ENCODE results near the gene CA5A. TPM values are rescaled to one million over a fixed set of nuclear protein-coding genes. Genes with fewer than 3 reads are reported as not detected.

The CA5A gene
- total and polyA plus RNA-seq, 2 of the 13 experiments (the other 11 are each of a cell fraction or from before 2014, with no cell fraction given), result 66.8 to 106 TPM

DNA sequence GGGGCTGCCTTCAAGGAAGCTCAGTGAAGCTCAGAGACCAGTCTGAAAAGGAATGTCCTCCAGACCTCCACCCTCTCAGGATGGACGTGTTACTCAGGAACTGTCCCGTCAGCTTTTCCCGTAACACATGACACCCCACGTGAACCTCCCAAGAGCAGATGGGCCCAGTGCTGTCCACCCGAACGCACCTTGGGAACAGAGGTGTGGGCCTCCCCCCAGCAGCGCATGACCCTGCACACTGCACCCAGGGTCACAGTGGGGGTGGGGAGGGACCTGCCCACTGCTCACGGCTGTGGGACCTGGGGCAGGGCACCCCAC is 88.9 kb downstream of the CA5A start (continued):
- TF ChIP-seq ZNF687 (CRISPR knock-in tag; IDR thresholded peaks at IDR 0.05) (no peak; the same call in 1 of the 2 replicates), ZNF34 (CRISPR knock-in tag; IDR thresholded peaks at IDR 0.05; ENCODE audit: borderline replicate concordance) (no peak), MYC (CRISPR knock-in tag; IDR thresholded peaks at IDR 0.05; ENCODE audit: borderline replicate concordance) (peak; percentile 74; the same call in 1 of the 2 replicates)

- peak overlapping the region; percentile 98 for H3K27ac ChIP-seq (ENCODE audit: extremely low read length, insufficient read depth, low read length)
- no peak for FAIRE-seq
- peaks cover 17% of the 10 kb centered on the region; the same call in 1 of the 2 replicates for H4K20me1 ChIP-seq (ENCODE audit: insufficient read depth, low read length)
- no peak for DNase-seq (ENCODE audit: low spot score)
- ChIA-PET POLR2A (interaction anchor here (0.8 to 9.4 kb wide), 14 partner anchors 10 to 77 kb away, joined by 3 to 399 read pairs (median 5); partner anchors contain the start of gene SLC7A5), CTCF (ENCODE audit: low intra/inter-chr PET ratio, low total read pairs) (interaction anchor here (4.7 to 5.4 kb wide), 2 partner anchors 24 to 69 kb away, joined by 38 to 47 read pairs; no protein-coding TSS in a partner anchor)
- peaks cover 44 to 65% of the 10 kb centered on the region in 2 experiments for H3K36me3 ChIP-seq (replicated peaks in 1 of 2; ENCODE audit: control insufficient read depth in 1 of 2, insufficient read depth in 2 of 2, low read length in 2 of 2)
- peak overlapping the region; percentile 73 for H3K4me2 ChIP-seq (ENCODE audit: low read depth, low read length)
- in situ Hi-C loops (cut with HindIII; ENCODE audit: extremely low pct_ligation_motif_present, low pct_unique_long_range_greater_than_20kb) (no loop called here), intact Hi-C loops (cut with micrococcal nuclease; ENCODE audit: unreplicated experiment) (no loop called here)
- H3K4me1 ChIP-seq (ENCODE audit: insufficient read depth, low read length), result peaks cover 99% of the 10 kb centered on the region
- no TSS peak for BruUV-seq (replicated peaks)
- peak overlapping the region; percentile 79 for H3K9ac ChIP-seq (ENCODE audit: insufficient read depth, low read depth, low read length)
- no peak overlapping the region for H2AFZ ChIP-seq (ENCODE audit: low read length)
- WGBS (ENCODE audit: low lambda C conversion rate), result 86% methylated on average over 21 of the region's 25 CpGs
- ATAC-seq, result no peak
- H3K9me3 ChIP-seq (ENCODE audit: low read length), result no peaks in the 10 kb centered on the region
- peaks cover 79% of the 10 kb centered on the region for H3K79me2 ChIP-seq (ENCODE audit: insufficient read depth, low read length)
- no peaks in the 10 kb centered on the region for H3K27me3 ChIP-seq (ENCODE audit: control insufficient read depth in 1 of 2, insufficient read depth in 2 of 2, low read length in 2 of 2)
- peak overlapping the region in 1 of 3 experiments; percentile 64; a peak in 2 of 6 replicates for H3K4me3 ChIP-seq (replicated peaks in 1 of 3; ENCODE audit: insufficient read depth in 1 of 3, low read depth in 2 of 3, low read length in 3 of 3)
- TF ChIP-seq RXRA (CRISPR knock-in tag; IDR thresholded peaks at IDR 0.05) (peak; percentile 35; the same call in 1 of the 2 replicates), ZNF451 (CRISPR knock-in tag; IDR thresholded peaks at IDR 0.05) (0 out of 2 replicates have a peak, but pooled peaks have one; percentile 53), ZNF253 (CRISPR knock-in tag; IDR thresholded peaks at IDR 0.05; ENCODE audit: borderline replicate concordance) (0 out of 2 replicates have a peak, but pooled peaks have one; percentile 60), ZSCAN31 (CRISPR knock-in tag; IDR thresholded peaks at IDR 0.05; ENCODE audit: low read depth) (peak; percentile 3; the same call in 1 of the 2 replicates), GABPB1 (CRISPR knock-in tag; IDR thresholded peaks at IDR 0.05) (peak; percentile 20; the same call in 1 of the 2 replicates), ZNF724P (CRISPR knock-in tag; IDR thresholded peaks at IDR 0.05; ENCODE audit: borderline replicate concordance) (0 out of 2 replicates have a peak, but pooled peaks have one; percentile 16)
- TF ChIP-seq, protein P1, sequence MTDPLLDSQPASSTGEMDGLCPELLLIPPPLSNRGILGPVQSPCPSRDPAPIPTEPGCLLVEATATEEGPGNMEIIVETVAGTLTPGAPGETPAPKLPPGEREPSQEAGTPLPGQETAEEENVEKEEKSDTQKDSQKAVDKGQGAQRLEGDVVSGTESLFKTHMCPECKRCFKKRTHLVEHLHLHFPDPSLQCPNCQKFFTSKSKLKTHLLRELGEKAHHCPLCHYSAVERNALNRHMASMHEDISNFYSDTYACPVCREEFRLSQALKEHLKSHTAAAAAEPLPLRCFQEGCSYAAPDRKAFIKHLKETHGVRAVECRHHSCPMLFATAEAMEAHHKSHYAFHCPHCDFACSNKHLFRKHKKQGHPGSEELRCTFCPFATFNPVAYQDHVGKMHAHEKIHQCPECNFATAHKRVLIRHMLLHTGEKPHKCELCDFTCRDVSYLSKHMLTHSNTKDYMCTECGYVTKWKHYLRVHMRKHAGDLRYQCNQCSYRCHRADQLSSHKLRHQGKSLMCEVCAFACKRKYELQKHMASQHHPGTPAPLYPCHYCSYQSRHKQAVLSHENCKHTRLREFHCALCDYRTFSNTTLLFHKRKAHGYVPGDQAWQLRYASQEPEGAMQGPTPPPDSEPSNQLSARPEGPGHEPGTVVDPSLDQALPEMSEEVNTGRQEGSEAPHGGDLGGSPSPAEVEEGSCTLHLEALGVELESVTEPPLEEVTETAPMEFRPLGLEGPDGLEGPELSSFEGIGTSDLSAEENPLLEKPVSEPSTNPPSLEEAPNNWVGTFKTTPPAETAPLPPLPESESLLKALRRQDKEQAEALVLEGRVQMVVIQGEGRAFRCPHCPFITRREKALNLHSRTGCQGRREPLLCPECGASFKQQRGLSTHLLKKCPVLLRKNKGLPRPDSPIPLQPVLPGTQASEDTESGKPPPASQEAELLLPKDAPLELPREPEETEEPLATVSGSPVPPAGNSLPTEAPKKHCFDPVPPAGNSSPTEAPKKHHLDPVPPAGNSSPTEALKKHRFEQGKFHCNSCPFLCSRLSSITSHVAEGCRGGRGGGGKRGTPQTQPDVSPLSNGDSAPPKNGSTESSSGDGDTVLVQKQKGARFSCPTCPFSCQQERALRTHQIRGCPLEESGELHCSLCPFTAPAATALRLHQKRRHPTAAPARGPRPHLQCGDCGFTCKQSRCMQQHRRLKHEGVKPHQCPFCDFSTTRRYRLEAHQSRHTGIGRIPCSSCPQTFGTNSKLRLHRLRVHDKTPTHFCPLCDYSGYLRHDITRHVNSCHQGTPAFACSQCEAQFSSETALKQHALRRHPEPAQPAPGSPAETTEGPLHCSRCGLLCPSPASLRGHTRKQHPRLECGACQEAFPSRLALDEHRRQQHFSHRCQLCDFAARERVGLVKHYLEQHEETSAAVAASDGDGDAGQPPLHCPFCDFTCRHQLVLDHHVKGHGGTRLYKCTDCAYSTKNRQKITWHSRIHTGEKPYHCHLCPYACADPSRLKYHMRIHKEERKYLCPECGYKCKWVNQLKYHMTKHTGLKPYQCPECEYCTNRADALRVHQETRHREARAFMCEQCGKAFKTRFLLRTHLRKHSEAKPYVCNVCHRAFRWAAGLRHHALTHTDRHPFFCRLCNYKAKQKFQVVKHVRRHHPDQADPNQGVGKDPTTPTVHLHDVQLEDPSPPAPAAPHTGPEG (CRISPR knock-in tag; IDR thresholded peaks at IDR 0.05), result no peak
These were observed 89.4 kb downstream of the CA5A start for GRCh38 chr16:87846705-87847466.
